ENCODE results near the gene NCOA5. TPM values are rescaled to one million over a fixed set of nuclear protein-coding genes. Genes with fewer than 3 reads are reported as not detected.

NCOA5 gene
- total RNA-seq, 1 experiment from 2014 or later: 16.5 TPM

DNA sequence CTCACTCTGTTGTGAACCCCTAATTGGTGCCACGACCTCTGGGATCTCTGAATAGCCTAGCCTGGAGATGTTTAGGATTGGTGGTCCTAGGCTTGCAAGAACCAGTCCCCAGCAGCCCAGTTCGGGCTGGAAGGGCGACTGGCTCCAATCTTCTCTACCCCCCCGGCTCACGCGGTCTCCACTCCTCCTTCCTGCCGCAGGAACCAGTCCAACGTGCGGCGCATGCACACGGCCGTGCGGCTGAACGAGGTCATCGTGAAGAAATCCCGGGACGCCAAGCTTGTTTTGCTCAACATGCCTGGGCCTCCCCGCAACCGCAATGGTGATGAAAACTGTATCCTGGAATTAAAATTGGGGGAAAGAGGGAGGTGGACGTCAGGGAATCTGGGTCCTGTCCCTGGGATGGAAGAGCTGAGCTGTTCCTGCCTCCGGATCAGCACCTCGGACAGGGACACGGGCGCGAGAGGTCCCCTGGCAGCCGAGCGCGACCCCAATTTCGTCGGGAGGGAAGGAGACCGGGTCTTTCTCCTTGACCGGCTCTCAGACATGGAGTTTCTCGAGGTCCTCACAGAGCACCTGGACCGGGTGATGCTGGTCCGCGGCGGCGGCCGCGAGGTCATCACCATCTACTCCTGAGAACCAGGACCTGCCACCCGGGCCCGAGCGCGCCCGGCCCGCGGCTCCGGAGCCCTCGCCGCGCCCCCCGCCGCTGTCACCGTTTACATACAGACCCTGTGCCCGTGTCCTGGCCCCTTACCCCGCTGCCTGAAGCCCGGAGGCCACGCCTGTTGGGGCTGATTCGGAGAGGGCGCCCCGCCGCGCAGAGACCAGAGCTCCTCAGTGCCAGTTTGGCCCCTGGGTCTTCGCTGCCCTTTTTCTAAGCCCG, 32.5 kb downstream of the NCOA5 start (continued):
- TF ChIP-seq ZNF219 (CRISPR knock-in tag; IDR thresholded peaks at IDR 0.05; ENCODE audit: borderline replicate concordance) (0 out of 2 replicates have a peak, but pooled peaks have one; percentile 33), ZNF232 (CRISPR knock-in tag; IDR thresholded peaks at IDR 0.05) (0 out of 2 replicates have a peak, but pooled peaks have one; percentile 28), GTF2I (CRISPR knock-in tag; conservative IDR thresholded peaks at IDR 0.05) (no peak), FOXJ3 (CRISPR knock-in tag; IDR thresholded peaks at IDR 0.05; ENCODE audit: borderline replicate concordance) (no peak), FOXP1 (CRISPR knock-in tag; IDR thresholded peaks at IDR 0.05; ENCODE audit: borderline replicate concordance) (peak; percentile 45; the same call in 1 of the 2 replicates), MXD4 (CRISPR knock-in tag; IDR thresholded peaks at IDR 0.05; ENCODE audit: borderline replicate concordance) (no peak), GABPB1 (CRISPR knock-in tag; IDR thresholded peaks at IDR 0.05) (no peak)
- TF ChIP-seq, protein P1, sequence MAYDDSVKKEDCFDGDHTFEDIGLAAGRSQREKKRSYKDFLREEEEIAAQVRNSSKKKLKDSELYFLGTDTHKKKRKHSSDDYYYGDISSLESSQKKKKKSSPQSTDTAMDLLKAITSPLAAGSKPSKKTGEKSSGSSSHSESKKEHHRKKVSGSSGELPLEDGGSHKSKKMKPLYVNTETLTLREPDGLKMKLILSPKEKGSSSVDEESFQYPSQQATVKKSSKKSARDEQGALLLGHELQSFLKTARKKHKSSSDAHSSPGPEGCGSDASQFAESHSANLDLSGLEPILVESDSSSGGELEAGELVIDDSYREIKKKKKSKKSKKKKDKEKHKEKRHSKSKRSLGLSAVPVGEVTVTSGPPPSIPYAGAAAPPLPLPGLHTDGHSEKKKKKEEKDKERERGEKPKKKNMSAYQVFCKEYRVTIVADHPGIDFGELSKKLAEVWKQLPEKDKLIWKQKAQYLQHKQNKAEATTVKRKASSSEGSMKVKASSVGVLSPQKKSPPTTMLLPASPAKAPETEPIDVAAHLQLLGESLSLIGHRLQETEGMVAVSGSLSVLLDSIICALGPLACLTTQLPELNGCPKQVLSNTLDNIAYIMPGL (CRISPR knock-in tag; IDR thresholded peaks at IDR 0.05): no peak
- TF ChIP-seq, protein P2, sequence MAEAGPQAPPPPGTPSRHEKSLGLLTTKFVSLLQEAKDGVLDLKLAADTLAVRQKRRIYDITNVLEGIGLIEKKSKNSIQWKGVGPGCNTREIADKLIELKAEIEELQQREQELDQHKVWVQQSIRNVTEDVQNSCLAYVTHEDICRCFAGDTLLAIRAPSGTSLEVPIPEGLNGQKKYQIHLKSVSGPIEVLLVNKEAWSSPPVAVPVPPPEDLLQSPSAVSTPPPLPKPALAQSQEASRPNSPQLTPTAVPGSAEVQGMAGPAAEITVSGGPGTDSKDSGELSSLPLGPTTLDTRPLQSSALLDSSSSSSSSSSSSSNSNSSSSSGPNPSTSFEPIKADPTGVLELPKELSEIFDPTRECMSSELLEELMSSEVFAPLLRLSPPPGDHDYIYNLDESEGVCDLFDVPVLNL (CRISPR knock-in tag; IDR thresholded peaks at IDR 0.05; ENCODE audit: borderline replicate concordance, low read depth): 0 out of 2 replicates have a peak, but pooled peaks have one; percentile 29
- TF ChIP-seq, protein P3, sequence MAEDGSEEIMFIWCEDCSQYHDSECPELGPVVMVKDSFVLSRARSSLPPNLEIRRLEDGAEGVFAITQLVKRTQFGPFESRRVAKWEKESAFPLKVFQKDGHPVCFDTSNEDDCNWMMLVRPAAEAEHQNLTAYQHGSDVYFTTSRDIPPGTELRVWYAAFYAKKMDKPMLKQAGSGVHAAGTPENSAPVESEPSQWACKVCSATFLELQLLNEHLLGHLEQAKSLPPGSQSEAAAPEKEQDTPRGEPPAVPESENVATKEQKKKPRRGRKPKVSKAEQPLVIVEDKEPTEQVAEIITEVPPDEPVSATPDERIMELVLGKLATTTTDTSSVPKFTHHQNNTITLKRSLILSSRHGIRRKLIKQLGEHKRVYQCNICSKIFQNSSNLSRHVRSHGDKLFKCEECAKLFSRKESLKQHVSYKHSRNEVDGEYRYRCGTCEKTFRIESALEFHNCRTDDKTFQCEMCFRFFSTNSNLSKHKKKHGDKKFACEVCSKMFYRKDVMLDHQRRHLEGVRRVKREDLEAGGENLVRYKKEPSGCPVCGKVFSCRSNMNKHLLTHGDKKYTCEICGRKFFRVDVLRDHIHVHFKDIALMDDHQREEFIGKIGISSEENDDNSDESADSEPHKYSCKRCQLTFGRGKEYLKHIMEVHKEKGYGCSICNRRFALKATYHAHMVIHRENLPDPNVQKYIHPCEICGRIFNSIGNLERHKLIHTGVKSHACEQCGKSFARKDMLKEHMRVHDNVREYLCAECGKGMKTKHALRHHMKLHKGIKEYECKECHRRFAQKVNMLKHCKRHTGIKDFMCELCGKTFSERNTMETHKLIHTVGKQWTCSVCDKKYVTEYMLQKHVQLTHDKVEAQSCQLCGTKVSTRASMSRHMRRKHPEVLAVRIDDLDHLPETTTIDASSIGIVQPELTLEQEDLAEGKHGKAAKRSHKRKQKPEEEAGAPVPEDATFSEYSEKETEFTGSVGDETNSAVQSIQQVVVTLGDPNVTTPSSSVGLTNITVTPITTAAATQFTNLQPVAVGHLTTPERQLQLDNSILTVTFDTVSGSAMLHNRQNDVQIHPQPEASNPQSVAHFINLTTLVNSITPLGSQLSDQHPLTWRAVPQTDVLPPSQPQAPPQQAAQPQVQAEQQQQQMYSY (CRISPR knock-in tag; IDR thresholded peaks at IDR 0.05): no peak
- TF ChIP-seq, protein P4, sequence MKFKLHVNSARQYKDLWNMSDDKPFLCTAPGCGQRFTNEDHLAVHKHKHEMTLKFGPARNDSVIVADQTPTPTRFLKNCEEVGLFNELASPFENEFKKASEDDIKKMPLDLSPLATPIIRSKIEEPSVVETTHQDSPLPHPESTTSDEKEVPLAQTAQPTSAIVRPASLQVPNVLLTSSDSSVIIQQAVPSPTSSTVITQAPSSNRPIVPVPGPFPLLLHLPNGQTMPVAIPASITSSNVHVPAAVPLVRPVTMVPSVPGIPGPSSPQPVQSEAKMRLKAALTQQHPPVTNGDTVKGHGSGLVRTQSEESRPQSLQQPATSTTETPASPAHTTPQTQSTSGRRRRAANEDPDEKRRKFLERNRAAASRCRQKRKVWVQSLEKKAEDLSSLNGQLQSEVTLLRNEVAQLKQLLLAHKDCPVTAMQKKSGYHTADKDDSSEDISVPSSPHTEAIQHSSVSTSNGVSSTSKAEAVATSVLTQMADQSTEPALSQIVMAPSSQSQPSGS (CRISPR knock-in tag; IDR thresholded peaks at IDR 0.05; ENCODE audit: borderline replicate concordance, low read depth): no peak
- TF ChIP-seq, protein P5, sequence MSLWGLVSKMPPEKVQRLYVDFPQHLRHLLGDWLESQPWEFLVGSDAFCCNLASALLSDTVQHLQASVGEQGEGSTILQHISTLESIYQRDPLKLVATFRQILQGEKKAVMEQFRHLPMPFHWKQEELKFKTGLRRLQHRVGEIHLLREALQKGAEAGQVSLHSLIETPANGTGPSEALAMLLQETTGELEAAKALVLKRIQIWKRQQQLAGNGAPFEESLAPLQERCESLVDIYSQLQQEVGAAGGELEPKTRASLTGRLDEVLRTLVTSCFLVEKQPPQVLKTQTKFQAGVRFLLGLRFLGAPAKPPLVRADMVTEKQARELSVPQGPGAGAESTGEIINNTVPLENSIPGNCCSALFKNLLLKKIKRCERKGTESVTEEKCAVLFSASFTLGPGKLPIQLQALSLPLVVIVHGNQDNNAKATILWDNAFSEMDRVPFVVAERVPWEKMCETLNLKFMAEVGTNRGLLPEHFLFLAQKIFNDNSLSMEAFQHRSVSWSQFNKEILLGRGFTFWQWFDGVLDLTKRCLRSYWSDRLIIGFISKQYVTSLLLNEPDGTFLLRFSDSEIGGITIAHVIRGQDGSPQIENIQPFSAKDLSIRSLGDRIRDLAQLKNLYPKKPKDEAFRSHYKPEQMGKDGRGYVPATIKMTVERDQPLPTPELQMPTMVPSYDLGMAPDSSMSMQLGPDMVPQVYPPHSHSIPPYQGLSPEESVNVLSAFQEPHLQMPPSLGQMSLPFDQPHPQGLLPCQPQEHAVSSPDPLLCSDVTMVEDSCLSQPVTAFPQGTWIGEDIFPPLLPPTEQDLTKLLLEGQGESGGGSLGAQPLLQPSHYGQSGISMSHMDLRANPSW (CRISPR knock-in tag; conservative IDR thresholded peaks at IDR 0.05; ENCODE audit: low read depth): no peak
- TF ChIP-seq, protein P6, sequence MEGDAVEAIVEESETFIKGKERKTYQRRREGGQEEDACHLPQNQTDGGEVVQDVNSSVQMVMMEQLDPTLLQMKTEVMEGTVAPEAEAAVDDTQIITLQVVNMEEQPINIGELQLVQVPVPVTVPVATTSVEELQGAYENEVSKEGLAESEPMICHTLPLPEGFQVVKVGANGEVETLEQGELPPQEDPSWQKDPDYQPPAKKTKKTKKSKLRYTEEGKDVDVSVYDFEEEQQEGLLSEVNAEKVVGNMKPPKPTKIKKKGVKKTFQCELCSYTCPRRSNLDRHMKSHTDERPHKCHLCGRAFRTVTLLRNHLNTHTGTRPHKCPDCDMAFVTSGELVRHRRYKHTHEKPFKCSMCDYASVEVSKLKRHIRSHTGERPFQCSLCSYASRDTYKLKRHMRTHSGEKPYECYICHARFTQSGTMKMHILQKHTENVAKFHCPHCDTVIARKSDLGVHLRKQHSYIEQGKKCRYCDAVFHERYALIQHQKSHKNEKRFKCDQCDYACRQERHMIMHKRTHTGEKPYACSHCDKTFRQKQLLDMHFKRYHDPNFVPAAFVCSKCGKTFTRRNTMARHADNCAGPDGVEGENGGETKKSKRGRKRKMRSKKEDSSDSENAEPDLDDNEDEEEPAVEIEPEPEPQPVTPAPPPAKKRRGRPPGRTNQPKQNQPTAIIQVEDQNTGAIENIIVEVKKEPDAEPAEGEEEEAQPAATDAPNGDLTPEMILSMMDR (IDR thresholded peaks at IDR 0.05): no peak
